Anterior cingulate cortex (tissue), 58 donors: ENCODE measurements around the gene GDPD2.

Source experiments
- DNase-seq, 58 donors: peaks; one replicate each; lab custom pipeline; 2025; lab: John Stamatoyannopoulos, UW

GDPD2 gene

DNA sequence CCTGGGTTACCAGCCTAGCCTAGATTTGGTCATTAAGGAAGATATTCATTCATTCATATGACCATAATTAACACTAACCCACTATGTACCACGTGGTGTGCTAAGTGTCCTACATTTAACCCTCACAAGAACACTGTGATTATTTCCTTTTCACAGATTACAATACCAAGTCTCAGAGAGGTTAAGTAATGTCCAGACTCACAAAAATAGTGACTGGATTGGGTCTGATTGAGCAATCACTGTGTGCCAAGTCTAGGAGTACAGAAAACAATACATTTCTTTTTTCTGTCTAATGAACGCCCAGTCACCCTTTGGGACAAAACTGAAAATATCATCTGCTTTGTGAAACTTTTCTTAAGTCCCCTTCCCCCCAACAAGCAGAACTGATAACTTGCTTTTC lies 13.9 kb downstream of the GDPD2 start:
- no peak for DNase-seq

GRCh38 chrX:70437921-70438665 lies 15.0 kb downstream of the GDPD2 start:
- DNase-seq: no peak

GRCh38 chrX:70439016-70439415 lies 15.9 kb downstream of the GDPD2 start:
- no peak for DNase-seq

DNA sequence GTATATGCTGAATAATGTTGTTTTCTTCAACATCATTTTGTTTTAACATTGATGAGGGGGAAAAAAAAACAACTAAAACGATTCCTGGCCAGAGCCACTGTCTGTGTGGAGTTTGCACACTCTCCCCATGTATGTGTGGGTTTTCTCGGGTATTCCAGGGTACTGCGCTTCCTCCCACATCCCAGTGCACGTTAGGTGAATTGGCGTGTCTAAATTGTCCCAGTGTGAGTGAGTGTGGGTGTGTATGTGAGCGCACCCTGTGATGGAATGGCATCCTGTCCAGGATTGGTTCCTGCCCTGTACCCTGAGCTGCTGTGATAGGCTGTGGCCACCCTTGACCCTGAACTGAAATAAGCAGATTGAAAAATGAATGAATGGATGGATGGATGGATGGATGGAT lies 19.1 kb downstream of the GDPD2 start:
- DNase-seq: no peak

GRCh38 chrX:70444326-70444945 lies 21.3 kb downstream of the GDPD2 start, which contains the start of gene DLG3:
DLG3 (plus strand) TSS chrX:70444835; CDS start chrX:70445202, 367 bp downstream.
- DNase-seq: peak in 56 of 58 donors; percentile 5 to 85 (median 55)

- DNase-seq: peak in 1 of 58 donors; percentile 35
Observed at GRCh38 chrX:70444946-70445656, 22.0 kb downstream of the GDPD2 start.

- DNase-seq: no peak
Observed at GRCh38 chrX:70445951-70446350, 22.8 kb downstream of the GDPD2 start.

DNA sequence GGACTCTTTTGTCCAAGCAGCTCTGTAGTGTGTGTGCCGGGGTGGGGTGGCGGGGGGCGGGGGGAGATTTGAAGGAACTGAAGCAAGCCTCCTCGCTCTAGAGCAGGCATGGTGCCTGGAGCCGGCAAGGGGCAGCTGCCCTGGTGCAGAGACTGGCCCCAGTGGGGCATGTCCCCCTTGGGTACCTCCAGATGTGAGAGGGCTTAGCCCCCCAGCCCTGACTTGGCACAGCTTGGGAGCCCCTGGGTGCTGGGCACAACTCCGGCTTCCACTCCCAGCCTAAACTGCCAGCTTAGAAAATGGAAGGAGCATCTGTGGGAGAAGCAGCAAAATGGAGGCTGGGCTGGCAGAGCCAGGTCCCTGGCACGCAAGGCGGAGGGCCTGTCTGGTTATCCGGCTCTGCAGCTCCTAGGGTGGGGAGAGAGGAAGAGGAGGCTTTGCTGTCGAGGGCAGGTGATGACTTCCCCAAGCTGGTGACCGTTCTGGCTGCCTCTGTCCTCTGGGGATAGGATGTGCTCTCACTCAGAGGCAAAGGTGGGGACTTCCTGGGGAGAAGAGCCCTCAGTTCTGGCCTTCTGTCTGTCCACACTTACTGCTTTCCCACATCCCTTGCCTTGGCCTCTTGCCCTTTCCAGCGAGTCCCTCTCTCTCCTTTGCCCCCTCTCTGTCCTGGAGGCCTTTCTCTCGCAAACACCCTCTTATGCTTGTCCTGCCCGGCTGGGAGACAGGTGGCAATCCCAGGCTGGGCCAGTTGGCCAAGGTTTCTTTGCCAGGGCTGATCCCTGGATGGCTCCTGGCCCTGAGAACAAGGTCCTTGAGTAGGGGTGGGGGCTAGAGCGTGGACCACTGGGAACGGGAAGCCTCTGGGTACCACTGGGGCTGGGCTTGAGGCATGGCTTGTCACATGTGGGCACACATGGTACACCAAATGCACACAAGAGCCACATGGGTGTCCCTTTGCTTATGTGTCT lies 23.6 kb downstream of the GDPD2 start:
- DNase-seq: peak in 4 of 58 donors; percentile 4 to 43 (median 18)

DNA sequence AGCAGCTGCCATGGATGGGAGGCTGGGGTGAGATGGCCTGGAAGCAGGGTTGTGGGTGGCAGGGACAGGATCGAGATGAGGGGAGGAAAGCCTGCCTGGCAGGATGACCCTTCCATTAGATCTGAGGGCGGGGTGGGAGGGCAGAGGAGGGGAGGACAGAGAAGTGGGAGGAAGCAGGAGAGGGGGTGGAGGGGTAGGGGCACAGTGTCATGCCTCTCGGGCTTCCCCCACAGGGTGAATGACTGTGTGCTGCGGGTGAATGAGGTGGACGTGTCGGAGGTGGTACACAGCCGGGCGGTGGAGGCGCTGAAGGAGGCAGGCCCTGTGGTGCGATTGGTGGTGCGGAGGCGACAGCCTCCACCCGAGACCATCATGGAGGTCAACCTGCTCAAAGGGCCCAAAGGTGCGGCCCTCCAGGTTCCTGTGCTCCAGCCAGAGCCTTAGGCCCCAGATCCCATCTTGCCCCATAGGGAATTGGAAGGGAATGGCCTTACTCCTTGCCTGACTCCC lies 26.4 kb downstream of the GDPD2 start:
- DNase-seq: no peak

GRCh38 chrX:70452143-70452733 lies 29.1 kb downstream of the GDPD2 start:
- peak in 27 of 58 donors; percentile 1 to 51 (median 12) for DNase-seq

DNA sequence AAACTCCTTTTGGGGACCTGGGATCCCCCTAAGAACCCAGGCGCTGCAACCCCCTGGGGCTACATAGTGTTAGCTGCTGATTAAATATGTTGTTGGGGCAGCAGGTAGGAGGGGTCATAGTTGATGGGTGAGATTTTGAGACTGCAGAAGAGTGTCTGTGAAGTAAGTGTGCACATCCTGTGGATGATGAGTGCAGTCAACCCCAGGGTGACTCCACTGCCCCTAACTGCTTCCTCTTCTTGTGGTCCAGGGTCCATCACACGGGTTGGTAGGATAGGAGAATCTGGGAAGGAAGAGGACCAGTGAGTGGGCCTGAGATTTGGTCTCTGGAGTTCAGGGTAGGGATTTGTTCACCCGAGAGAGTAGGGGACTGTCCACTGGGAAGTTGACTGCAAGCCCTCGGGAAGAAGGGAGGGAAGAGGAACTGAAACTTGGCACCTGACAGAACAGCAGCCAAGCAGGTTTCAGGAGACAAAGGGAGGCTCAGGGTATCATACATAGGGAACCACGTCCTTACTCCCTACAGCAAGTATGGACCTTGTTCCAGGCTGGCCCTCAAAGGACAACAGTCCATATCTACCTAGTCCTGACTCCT lies 30.0 kb downstream of the GDPD2 start:
- DNase-seq: no peak

GRCh38 chrX:70454441-70455365 lies 31.6 kb downstream of the GDPD2 start:
- peak in 20 of 58 donors; percentile 1 to 51 (median 16) for DNase-seq

- DNase-seq: no peak
Observed at GRCh38 chrX:70455366-70456202, 32.5 kb downstream of the GDPD2 start.

- DNase-seq: no peak
Observed at GRCh38 chrX:70456256-70456655, 33.1 kb downstream of the GDPD2 start.

- DNase-seq: no peak
Observed at GRCh38 chrX:70461026-70461425, 37.9 kb downstream of the GDPD2 start.

DNA sequence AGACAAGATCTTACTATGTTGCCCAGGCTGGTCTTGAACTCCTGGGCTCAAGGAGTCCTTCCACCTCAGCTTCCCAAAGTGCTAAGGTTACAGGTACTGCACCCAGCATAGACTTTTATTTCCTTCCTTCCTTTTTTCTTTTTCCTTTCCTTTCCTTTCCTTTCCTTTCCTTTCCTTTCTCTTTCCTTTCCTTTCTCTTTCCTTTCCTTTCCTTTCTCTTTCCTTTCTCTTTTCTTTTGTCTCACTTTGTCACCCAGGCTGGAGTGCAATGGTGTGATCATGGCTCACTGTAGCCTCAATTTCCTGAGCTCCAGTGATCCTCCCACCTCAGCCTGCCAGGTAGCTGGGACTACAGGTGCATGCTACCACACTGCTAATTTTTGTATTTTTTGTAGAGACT lies 40.9 kb downstream of the GDPD2 start:
- DNase-seq: no peak

DNA sequence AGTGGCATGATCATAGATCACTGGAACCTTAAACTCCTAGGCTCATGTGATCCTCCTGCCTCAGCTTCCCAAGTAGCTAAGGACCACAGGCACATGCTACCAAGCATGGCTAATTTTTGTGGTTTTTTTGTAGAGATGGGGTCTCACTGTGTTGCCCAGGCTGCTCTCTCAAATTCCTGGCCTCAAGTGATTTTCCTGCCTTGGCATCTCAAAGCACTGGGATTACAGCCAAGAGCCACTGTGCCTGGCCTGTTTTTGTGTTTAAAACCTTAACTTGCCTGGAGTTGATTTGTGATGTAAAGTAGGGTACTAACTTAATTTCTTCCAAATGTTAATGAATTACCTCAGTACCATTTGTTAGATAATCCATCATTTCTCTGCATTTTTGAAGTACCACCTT lies 43.9 kb downstream of the GDPD2 start:
- no peak for DNase-seq
